Measurements from ENCODE around the gene STARD10.

DNA sequence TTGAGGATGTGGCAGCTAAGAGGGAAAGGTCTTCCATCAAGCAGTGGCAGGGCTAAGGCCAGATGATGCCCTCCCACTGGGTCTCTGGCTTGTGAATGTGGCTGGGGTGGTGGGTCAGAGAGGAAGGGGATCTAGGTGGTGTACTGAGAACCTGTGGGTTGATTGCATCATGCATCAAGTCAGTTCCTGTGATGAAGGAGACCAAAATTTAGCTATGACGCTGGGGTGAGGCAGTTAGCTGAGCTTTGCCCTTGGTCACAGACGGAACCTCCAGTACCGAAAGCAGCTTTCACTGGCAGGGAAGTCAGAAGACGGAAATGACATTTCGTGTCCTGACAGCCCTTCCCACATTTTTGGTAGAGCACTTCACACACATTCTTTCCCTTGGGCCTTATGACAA is 41.1 kb upstream of the STARD10 start:
- TF ChIP-seq RXRA (IDR thresholded peaks at IDR 0.05) (no peak), TAF1 (conservative IDR thresholded peaks at IDR 0.05) (no peak), MAX (IDR thresholded peaks at IDR 0.05) (no peak), REST (IDR thresholded peaks at IDR 0.05) (no peak), RAD21 (IDR thresholded peaks at IDR 0.05) (no peak), HNF4G (IDR thresholded peaks at IDR 0.05) (no peak), SP1 (IDR thresholded peaks at IDR 0.05) (no peak)
- TF ChIP-seq, protein P1, sequence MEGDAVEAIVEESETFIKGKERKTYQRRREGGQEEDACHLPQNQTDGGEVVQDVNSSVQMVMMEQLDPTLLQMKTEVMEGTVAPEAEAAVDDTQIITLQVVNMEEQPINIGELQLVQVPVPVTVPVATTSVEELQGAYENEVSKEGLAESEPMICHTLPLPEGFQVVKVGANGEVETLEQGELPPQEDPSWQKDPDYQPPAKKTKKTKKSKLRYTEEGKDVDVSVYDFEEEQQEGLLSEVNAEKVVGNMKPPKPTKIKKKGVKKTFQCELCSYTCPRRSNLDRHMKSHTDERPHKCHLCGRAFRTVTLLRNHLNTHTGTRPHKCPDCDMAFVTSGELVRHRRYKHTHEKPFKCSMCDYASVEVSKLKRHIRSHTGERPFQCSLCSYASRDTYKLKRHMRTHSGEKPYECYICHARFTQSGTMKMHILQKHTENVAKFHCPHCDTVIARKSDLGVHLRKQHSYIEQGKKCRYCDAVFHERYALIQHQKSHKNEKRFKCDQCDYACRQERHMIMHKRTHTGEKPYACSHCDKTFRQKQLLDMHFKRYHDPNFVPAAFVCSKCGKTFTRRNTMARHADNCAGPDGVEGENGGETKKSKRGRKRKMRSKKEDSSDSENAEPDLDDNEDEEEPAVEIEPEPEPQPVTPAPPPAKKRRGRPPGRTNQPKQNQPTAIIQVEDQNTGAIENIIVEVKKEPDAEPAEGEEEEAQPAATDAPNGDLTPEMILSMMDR (IDR thresholded peaks at IDR 0.05; ENCODE audit: low read depth, low read length, missing input control) = no peak
